Spleen (tissue), 7 donors: ENCODE measurements around the gene GRIN2C.

Experiments used
- POLR2A ChIP-seq, 3 donors: fragments of 450-650 bp; IDR thresholded peaks; one replicate each; pipeline ENCODE4 v1.5.1; 2017; ENCODE audit warnings: antibody characterized with exemption in 3 of 3, mild to moderate bottlenecking in 1 of 3
- POLR2AphosphoS5 ChIP-seq, 3 donors: sonication (generic); formaldehyde crosslinking; IDR thresholded peaks; one replicate each; pipeline ENCODE4 v1.5.1; 2017; ENCODE audit warnings: antibody characterized with exemption in 3 of 3
- TF ChIP-seq, protein P1 (sequence below), 11 experiments: fragments of 200-600 bp in 7 of 11; fragments of 450-650 bp in 4 of 11; sonication (generic) in 4 of 11; IDR thresholded peaks in 8 of 11; conservative IDR thresholded peaks in 3 of 11; 1 replicate in 7 of 11; 2 replicates in 4 of 11; pipeline versions ENCODE4 v1.4.0 to v1.8.0; 2016 to 2021; ENCODE audit warnings: antibody characterized with exemption in 11 of 11, inconsistent platforms in 4 of 11, mild to moderate bottlenecking in 1 of 11
- donor health status: DM: no; HTN: no; CAD: no; lungs with moderate emphysema.
- donor health status: DM: no; HTN: no; CAD: no.
- donor health status: DM: no; HTN: no; CAD: no.

DNA sequence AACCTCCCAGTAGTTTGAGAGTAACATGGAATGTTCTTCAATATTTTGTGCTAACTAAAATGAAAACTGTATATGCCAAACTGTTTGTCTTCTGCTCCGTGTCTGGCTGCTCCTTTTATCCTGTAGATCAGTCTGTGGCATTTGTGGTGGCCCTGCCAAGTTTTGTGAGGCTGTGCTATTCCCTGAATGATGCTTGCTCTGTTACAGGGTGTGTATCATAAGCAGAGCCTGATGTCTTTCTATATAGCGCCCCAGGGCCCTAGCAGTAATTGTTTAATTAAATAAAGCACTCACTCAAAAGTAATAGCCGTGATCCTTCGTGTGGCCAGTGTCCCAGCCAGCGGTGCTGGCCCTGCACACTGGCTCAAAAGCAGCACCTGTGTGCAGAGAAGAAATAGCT is 55.7 kb downstream of the GRIN2C start:
- TF ChIP-seq, protein P1, sequence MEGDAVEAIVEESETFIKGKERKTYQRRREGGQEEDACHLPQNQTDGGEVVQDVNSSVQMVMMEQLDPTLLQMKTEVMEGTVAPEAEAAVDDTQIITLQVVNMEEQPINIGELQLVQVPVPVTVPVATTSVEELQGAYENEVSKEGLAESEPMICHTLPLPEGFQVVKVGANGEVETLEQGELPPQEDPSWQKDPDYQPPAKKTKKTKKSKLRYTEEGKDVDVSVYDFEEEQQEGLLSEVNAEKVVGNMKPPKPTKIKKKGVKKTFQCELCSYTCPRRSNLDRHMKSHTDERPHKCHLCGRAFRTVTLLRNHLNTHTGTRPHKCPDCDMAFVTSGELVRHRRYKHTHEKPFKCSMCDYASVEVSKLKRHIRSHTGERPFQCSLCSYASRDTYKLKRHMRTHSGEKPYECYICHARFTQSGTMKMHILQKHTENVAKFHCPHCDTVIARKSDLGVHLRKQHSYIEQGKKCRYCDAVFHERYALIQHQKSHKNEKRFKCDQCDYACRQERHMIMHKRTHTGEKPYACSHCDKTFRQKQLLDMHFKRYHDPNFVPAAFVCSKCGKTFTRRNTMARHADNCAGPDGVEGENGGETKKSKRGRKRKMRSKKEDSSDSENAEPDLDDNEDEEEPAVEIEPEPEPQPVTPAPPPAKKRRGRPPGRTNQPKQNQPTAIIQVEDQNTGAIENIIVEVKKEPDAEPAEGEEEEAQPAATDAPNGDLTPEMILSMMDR (IDR thresholded peaks at IDR 0.05 in 8 of 11, conservative IDR thresholded peaks at IDR 0.05 in 3 of 11) = no peak
- TF ChIP-seq POLR2A (IDR thresholded peaks at IDR 0.05) (no peak), POLR2AphosphoS5 (IDR thresholded peaks at IDR 0.05) (no peak)
